Measurements from ENCODE around the gene VSIG2.

GRCh38 chr11:124801014-124801413, 49.0 kb upstream of the VSIG2 start:
- TF ChIP-seq CTCF (tag by site-specific recombination; IDR thresholded peaks at IDR 0.05): no peak
- TF ChIP-seq ZNF248 (tag by site-specific recombination; IDR thresholded peaks at IDR 0.05): no peak
- TF ChIP-seq ZNF560 (tag by site-specific recombination; IDR thresholded peaks at IDR 0.05; ENCODE audit: borderline replicate concordance): no peak
- TF ChIP-seq ZNF704 (tag by site-specific recombination; IDR thresholded peaks at IDR 0.05): no peak
- no peak for TF ChIP-seq ZFP69B (tag by site-specific recombination; IDR thresholded peaks at IDR 0.05)
- no peak for TF ChIP-seq ZNF223 (tag by site-specific recombination; IDR thresholded peaks at IDR 0.05)
- TF ChIP-seq KLF17 (tag by site-specific recombination; IDR thresholded peaks at IDR 0.05): no peak
